Measurements from ENCODE around the gene LPCAT1. TPM values are rescaled to one million over a fixed set of nuclear protein-coding genes. Genes with fewer than 3 reads are reported as not detected.
"Not testable (repeated sequence)": the region's sequence is repeated elsewhere in the genome, so short reads cannot be mapped to it uniquely, and the experiment has no call there.

The LPCAT1 gene
- total and polyA plus RNA-seq, 8 donors: 5.2 to 229 (median 14.4) TPM

DNA sequence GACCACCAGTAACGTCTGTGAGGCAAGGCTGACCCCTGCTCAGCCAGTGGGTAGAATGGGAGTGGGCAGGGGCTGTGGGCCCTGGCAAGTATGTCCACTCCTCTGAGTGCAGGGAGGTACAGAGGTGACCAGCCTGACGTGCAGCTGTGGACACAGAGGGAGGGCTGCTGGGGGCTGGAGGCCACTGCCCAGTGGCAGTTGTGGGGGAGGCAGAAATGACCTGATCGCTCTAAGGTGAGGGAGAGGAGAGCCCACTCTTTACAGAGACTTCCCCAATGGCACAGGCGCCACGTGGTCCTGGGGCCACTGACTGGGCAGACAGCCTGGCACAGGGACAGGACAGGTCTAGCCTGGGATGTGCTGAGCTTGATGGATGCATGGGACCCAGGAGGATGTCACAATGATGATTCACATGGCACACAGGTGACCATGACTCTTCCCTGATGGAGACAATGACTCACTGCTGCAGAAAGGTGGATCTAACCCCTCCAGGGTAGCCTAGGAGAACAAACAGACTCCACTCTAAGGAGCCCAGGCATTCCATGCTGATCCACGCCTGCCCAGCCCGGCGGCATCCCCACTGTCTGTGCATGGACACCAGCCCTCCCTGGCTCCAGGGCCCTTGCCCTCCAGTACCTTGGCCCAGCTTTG, 7.7 kb downstream of the LPCAT1 start:
- intact Hi-C loops (cut with DNase I; ENCODE audit: low total_unique reads): no loop called here
- H3K27ac ChIP-seq: peak overlapping the region in 3 of 5 donors; percentile 15 to 59 (median 16)
- 83 to 91% (median 85%) methylated on average over 8 of the region's 8 CpGs for WGBS, 5 donors

GRCh38 chr5:1515311-1515920, 8.3 kb downstream of the LPCAT1 start:
- no peak overlapping the region for H3K4me3 ChIP-seq
- H3K27me3 ChIP-seq: no peaks in the 10 kb centered on the region
- no peaks in the 10 kb centered on the region for H3K9me3 ChIP-seq
- H3K36me3 ChIP-seq: peaks cover 0 to 66% (median 60%) of the 10 kb centered on the region in 4 donors
- peak; percentile 20 to 21 for DNase-seq
- TF ChIP-seq, protein P1, sequence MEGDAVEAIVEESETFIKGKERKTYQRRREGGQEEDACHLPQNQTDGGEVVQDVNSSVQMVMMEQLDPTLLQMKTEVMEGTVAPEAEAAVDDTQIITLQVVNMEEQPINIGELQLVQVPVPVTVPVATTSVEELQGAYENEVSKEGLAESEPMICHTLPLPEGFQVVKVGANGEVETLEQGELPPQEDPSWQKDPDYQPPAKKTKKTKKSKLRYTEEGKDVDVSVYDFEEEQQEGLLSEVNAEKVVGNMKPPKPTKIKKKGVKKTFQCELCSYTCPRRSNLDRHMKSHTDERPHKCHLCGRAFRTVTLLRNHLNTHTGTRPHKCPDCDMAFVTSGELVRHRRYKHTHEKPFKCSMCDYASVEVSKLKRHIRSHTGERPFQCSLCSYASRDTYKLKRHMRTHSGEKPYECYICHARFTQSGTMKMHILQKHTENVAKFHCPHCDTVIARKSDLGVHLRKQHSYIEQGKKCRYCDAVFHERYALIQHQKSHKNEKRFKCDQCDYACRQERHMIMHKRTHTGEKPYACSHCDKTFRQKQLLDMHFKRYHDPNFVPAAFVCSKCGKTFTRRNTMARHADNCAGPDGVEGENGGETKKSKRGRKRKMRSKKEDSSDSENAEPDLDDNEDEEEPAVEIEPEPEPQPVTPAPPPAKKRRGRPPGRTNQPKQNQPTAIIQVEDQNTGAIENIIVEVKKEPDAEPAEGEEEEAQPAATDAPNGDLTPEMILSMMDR (IDR thresholded peaks at IDR 0.05): no peak
- WGBS, 5 donors: 78 to 84% (median 83%) methylated on average over 10 to 11 of the region's 11 CpGs
- H3K4me1 ChIP-seq: peaks cover 0 to 17% (median 16%) of the 10 kb centered on the region in 4 donors
- H3K27ac ChIP-seq: no peak overlapping the region
- intact Hi-C loops (cut with DNase I; ENCODE audit: low total_unique reads): no loop called here

More for the DNA sequence above, 7.7 kb downstream of the LPCAT1 start:
- Histone ChIP-seq H3K27me3 (no peaks in the 10 kb centered on the region), H3K4me3 (no peak overlapping the region), H3K9me3 (no peaks in the 10 kb centered on the region), H3K4me1 (peaks cover 0 to 17% (median 16%) of the 10 kb centered on the region in 4 donors), H3K36me3 (peaks cover 0 to 62% (median 58%) of the 10 kb centered on the region in 4 donors)
- peak in 1 of 2 donors; percentile 17 for DNase-seq
- no peak for TF ChIP-seq POLR2A (IDR thresholded peaks at IDR 0.05)

GRCh38 chr5:1514819-1515310, 8.9 kb downstream of the LPCAT1 start:
- H3K27ac ChIP-seq; H3K9me3 ChIP-seq; intact Hi-C loops (cut with DNase I; ENCODE audit: low total_unique reads); H3K4me3 ChIP-seq; H3K27me3 ChIP-seq: not testable (repeated sequence)
- Histone ChIP-seq H3K36me3 (peaks cover 0 to 64% (median 60%) of the 10 kb centered on the region in 4 donors), H3K4me1 (peaks cover 0 to 17% (median 16%) of the 10 kb centered on the region in 4 donors)
- peak in 1 of 2 donors; percentile 57 for DNase-seq
- 80 to 86% (median 85%) methylated on average over 10 to 11 of the region's 11 CpGs for whole genome bisulfite sequencing, 5 donors

DNA sequence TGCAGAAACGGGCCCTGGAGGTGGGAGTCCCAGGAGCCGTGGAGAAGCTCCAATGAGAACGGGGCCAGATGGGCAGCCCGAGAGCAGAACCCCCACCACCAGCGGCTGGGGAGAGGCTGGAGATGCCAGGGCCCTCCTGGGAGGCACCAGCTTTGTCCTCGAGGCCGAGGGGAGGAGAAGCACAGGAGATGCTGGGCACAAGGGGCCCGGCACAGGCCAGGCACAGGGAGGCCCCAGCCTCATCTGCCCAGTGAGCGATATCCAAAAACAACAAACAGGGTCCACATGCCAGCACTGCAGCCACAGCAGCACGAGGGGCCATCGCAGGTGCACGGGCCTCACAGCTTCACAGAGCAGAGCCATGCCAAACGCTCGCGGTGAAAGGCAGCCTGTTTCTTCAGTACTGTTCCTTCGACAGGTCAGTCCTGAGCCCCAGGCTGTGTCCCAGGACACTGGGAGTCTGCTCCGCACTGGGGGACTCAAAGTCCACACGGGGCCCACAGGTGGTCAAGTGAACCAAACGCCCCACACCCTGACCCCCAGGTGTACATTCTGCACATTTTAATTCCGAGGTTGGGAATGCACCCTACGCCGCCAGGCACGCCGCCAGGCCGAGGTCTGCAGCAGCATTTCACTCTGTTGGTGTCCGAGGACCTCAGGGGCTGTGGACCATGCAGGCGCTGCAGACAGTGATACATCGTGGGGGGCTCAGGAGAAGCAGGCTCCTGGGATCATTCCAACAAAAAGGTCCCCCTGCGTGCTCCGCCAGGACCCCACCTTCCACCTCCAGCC, 9.5 kb downstream of the LPCAT1 start:
- Histone ChIP-seq H3K27me3 (no peaks in the 10 kb centered on the region), H3K27ac (peak overlapping the region in 1 of 5 donors; percentile 8), H3K4me1 (peaks cover 0 to 17% (median 16%) of the 10 kb centered on the region in 4 donors), H3K9me3 (no peaks in the 10 kb centered on the region), H3K4me3 (no peak overlapping the region), H3K36me3 (peaks cover 0 to 63% (median 58%) of the 10 kb centered on the region in 4 donors)
- peak; percentile 5 to 22 for DNase-seq
- TF ChIP-seq EP300 (IDR thresholded peaks at IDR 0.05) (no peak), POLR2AphosphoS5 (IDR thresholded peaks at IDR 0.05) (no peak), POLR2A (IDR thresholded peaks at IDR 0.05) (no peak)
- TF ChIP-seq, protein P1 (IDR thresholded peaks at IDR 0.05): no peak
- intact Hi-C loops (cut with DNase I; ENCODE audit: low total_unique reads): no loop called here
- WGBS, 5 donors: 84 to 89% (median 86%) methylated on average over 20 to 30 of the region's 30 CpGs

DNA sequence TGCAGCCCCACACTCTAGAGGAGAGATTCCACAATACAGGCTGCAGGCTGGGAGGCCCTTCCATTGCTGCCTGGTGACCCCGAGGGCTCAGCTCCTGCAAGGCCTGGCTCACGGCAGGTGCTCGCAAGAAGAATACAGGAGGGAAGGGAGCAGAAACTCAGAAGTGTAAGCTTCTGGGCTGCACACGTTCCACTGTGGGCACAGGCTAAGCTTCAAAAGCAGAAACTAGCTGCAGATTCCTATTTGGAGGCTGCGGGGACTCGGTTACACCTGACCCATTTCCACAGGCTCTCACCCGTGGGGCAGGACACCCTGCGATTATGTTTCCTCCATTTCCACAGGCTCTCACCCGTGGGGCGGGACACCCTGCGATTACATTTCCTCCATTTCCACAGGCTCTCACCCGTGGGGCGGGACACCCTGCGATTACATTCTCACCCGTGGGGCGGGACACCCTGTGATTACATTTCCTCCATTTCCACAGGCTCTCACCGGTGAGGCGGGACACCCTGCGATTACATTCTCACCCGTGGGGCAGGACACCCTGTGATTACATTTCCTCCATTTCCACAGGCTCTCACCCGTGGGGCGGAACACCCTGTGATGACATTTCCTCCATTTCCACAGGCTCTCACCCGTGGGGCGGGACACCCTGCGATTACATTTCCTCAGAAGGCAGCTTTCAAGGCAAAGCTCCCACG, 10.3 kb downstream of the LPCAT1 start:
- H3K27me3 ChIP-seq: no peaks in the 10 kb centered on the region
- peak overlapping the region in 1 of 5 donors; percentile 8 for H3K27ac ChIP-seq
- WGBS, 5 donors: 74 to 82% (median 76%) methylated on average over 25 to 26 of the region's 26 CpGs
- TF ChIP-seq POLR2AphosphoS5 (IDR thresholded peaks at IDR 0.05) (no peak), EP300 (IDR thresholded peaks at IDR 0.05) (no peak), POLR2A (IDR thresholded peaks at IDR 0.05) (no peak)
- TF ChIP-seq, protein P1 (IDR thresholded peaks at IDR 0.05): no peak
- peaks cover 0 to 17% (median 16%) of the 10 kb centered on the region in 4 donors for H3K4me1 ChIP-seq
- peaks cover 0 to 61% (median 58%) of the 10 kb centered on the region in 4 donors for H3K36me3 ChIP-seq
- DNase-seq: peak; percentile 0 to 23
- H3K9me3 ChIP-seq: no peaks in the 10 kb centered on the region
- intact Hi-C loops (cut with DNase I; ENCODE audit: low total_unique reads): no loop called here
- no peak overlapping the region for H3K4me3 ChIP-seq

All from stomach (tissue), 9 donors.